H1 (cell line): ENCODE measurements around the gene RAD51B. TPM values are rescaled to one million over a fixed set of nuclear protein-coding genes. Genes with fewer than 3 reads are reported as not detected.

Experiments used
- CBX5 ChIP-seq: fragments of 300-800, 300-1000 bp; sonication (generic); IDR thresholded peaks from 2 replicates; pipeline ENCODE4 v1.7.1; 2016; ENCODE audit warnings: antibody characterized with exemption, low read length, low read depth
- CTBP2 ChIP-seq: IDR thresholded peaks from 2 replicates; pipeline ENCODE4 v1.7.0; 2011; ENCODE audit warnings: borderline replicate concordance, mild to moderate bottlenecking, moderate library complexity, mixed read lengths, low read length; ENCODE audit not compliant: insufficient read depth, insufficient read length
- FOSL1 ChIP-seq: IDR thresholded peaks from 2 replicates; pipeline ENCODE4 v1.6.1; 2011; ENCODE audit warnings: mild to moderate bottlenecking, low read depth, low read length, moderate library complexity; ENCODE audit not compliant: insufficient read depth
- HDAC2 ChIP-seq, 2 experiments: fragments of 300-600 bp in 1 of 2; sonication (generic) in 1 of 2; IDR thresholded peaks; 2 replicates each; pipeline ENCODE4 v1.6.1; 2011 to 2012; ENCODE audit warnings: low read depth in 2 of 2, low read length in 2 of 2, mild to moderate bottlenecking in 2 of 2, moderate library complexity in 2 of 2, borderline replicate concordance in 1 of 2, inconsistent platforms in 1 of 2
- JUND ChIP-seq: IDR thresholded peaks from 2 replicates; pipeline ENCODE4 v1.6.1; 2011; ENCODE audit warnings: mild to moderate bottlenecking, improper control_type of control experiment, low read length
- NANOG ChIP-seq: IDR thresholded peaks from 2 replicates; pipeline ENCODE4 v1.6.1; 2011; ENCODE audit warnings: low read length, low read depth, mild to moderate bottlenecking, inconsistent platforms; ENCODE audit not compliant: insufficient read depth, poor library complexity, severe bottlenecking
- POU5F1 ChIP-seq: IDR thresholded peaks from 2 replicates; pipeline ENCODE4 v1.6.1; 2011; ENCODE audit warnings: low read depth, mild to moderate bottlenecking, low read length, moderate library complexity
- RAD21 ChIP-seq, 2 experiments: IDR thresholded peaks in 1 of 2; conservative IDR thresholded peaks in 1 of 2; 2 replicates each; pipeline ENCODE4 v1.6.1; 2011; ENCODE audit warnings: low read depth in 2 of 2, low read length in 2 of 2, improper control_type of control experiment in 1 of 2, inconsistent platforms in 1 of 2, mild to moderate bottlenecking in 1 of 2, moderate library complexity in 1 of 2
- RNF2 ChIP-seq: fragments of 200-900, 300-1000 bp; sonication (generic); IDR thresholded peaks from 2 replicates; pipeline ENCODE4 v1.7.1; 2016; ENCODE audit warnings: borderline replicate concordance, low read depth, mild to moderate bottlenecking, antibody characterized with exemption, low read length; ENCODE audit not compliant: poor library complexity, severe bottlenecking; ENCODE audit errors: missing control alignments
- SIX5 ChIP-seq: IDR thresholded peaks from 2 replicates; pipeline ENCODE4 v1.6.1; 2011; ENCODE audit warnings: mild to moderate bottlenecking, low read depth, low read length
- TCF12 ChIP-seq: IDR thresholded peaks from 2 replicates; pipeline ENCODE4 v1.6.1; 2011; ENCODE audit warnings: low read depth, mild to moderate bottlenecking, low read length
- USF2 ChIP-seq: IDR thresholded peaks from 2 replicates; pipeline ENCODE4 v1.6.1; 2011; ENCODE audit warnings: low read length, improper control_type of control experiment
- polyA plus RNA-seq, 7 experiments: library from polyadenylated mRNA; depleted of rRNA in 3 of 7; stranded (reverse) in 5 of 7; unstranded in 2 of 7; fragments of >200 nt in 5 of 7; fragments of 200-250 nt in 2 of 7; gene quantifications; 1 replicate in 5 of 7; 2 replicates in 1 of 7; 4 replicates in 1 of 7; pipeline versions ENCODE4 v1.2.1 to v1.2.3, GENCODE V29; 2011 to 2013; ENCODE audit warnings: missing spikeins in 2 of 7, mixed read lengths in 2 of 7
- total RNA-seq: library from RNA; stranded (reverse); fragmentation: NEBNext Ultra II Directional; extraction: Animal tissue kit (Norgen Biotek cat#: 25700); gene quantifications from 2 replicates; pipeline ENCODE4 v1.2.1, GENCODE V29; 2021
- TF ChIP-seq, protein P1 (sequence below): IDR thresholded peaks from 2 replicates; pipeline ENCODE4 v1.6.1; 2012; ENCODE audit warnings: low read length, inconsistent platforms
- TF ChIP-seq, protein P2 (sequence below): IDR thresholded peaks from 2 replicates; pipeline ENCODE4 v1.6.1; 2011; ENCODE audit warnings: low read depth, mild to moderate bottlenecking, low read length; ENCODE audit not compliant: insufficient read depth

The RAD51B gene
- total and polyA plus RNA-seq, 2 of the 8 experiments (the other 6 are each of a cell fraction or from before 2014, with no cell fraction given): 3.9 to 14.9 TPM

DNA sequence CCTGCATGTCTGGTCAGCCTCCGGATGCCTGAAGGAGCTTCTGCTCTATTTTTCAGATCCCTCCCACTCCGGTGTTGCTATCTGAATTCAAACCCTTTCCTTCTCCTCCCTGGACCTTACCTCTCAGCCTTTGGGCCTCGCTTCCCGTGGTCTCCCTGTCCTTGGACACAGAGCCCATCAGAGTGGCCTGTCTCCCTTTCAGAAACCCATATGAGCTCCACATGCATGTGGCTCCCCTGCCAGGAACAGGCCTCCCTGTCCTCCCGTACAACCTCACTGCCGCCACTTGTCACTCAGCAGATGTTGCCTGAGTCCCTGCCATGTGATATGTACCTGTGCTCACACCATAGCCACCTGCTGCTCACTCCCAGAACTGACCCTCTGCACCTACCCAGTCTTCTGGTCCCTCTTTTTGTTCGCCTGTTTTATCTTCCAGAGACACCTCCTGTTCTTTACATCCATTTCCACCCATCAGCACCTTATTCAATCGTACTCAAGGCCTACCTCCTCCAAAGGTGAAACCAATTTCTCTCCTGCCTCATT is 790.7 kb downstream of the RAD51B start (continued):
- no peak for TF ChIP-seq JUND
- no peak for TF ChIP-seq CTBP2
- no peak for TF ChIP-seq TCF12
- no peak for TF ChIP-seq SIX5
- TF ChIP-seq, protein P1, sequence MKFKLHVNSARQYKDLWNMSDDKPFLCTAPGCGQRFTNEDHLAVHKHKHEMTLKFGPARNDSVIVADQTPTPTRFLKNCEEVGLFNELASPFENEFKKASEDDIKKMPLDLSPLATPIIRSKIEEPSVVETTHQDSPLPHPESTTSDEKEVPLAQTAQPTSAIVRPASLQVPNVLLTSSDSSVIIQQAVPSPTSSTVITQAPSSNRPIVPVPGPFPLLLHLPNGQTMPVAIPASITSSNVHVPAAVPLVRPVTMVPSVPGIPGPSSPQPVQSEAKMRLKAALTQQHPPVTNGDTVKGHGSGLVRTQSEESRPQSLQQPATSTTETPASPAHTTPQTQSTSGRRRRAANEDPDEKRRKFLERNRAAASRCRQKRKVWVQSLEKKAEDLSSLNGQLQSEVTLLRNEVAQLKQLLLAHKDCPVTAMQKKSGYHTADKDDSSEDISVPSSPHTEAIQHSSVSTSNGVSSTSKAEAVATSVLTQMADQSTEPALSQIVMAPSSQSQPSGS: no peak
- no peak for TF ChIP-seq POU5F1
- TF ChIP-seq RAD21 (IDR thresholded peaks at IDR 0.05 in 1 of 2, conservative IDR thresholded peaks at IDR 0.05 in 1 of 2; ENCODE audit: low read depth in 2 of 2, low read length in 2 of 2): peak in 1 of 2 experiments; percentile 48; a peak in 2 of 4 replicates
- no peak for TF ChIP-seq FOSL1
- no peak for TF ChIP-seq HDAC2 (IDR thresholded peaks at IDR 0.05; ENCODE audit: borderline replicate concordance in 1 of 2, low read depth in 2 of 2, low read length in 2 of 2)
- TF ChIP-seq RNF2: no peak
- TF ChIP-seq USF2: no peak
- no peak for TF ChIP-seq NANOG
- no peak for TF ChIP-seq CBX5
- TF ChIP-seq, protein P2, sequence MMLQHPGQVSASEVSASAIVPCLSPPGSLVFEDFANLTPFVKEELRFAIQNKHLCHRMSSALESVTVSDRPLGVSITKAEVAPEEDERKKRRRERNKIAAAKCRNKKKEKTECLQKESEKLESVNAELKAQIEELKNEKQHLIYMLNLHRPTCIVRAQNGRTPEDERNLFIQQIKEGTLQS: no peak
